Cardiac septum (tissue), 1 donor: ENCODE results near the gene SLC8A1. TPM values are rescaled to one million over a fixed set of nuclear protein-coding genes. Genes with fewer than 3 reads are reported as not detected.

ENCODE experiments used
- DNase-seq: peaks from one replicate; pipeline ENCODE4 v3.0.0-alpha.2; 2020; ENCODE audit warnings: low spot score
- intact Hi-C: fragments of 100-400 bp; cut with DNase I; formaldehyde crosslinking; loops from one replicate; pipeline ENCODE4 v1.14.0; 2022
- total RNA-seq: library from RNA; stranded (reverse); fragmentation: NEBNext Ultra II Directional; extraction: Animal tissue kit (Norgen Biotek cat#: 25700); gene quantifications from one replicate; pipeline ENCODE4 v1.2.1, GENCODE V29; 2021
- donor health status: DM: no; HTN: no; CAD: no.

SLC8A1 gene
- total RNA-seq, 1 donor from 2014 or later, result 906 TPM

DNA sequence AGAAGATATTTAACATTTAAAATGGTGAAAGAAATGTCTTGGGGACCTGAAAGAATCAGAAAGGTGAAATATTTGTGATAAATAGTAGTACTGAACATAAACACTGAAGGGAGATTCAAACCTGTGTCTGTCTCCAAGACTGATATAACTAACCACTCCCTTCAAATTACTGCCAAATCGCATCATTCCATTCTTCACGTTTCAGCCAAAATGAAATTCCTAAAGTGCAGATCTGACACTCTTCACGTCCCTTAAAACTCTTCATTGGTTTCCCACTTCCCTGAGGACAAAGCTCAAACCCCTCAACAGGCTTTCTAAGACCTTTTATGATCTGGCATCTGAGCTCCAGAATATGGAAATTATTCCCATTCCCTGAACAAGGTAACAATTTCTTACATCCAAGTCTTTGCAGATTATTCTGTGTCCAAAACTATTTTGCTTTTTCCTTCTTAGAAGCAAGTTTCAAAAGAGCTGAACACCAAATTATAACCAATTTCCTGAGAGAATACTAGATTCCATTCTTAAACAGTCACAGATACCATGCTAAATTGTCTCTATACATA is 18.9 kb downstream of the SLC8A1 start:
- DNase-seq, result no peak
- intact Hi-C loops, result loop anchor here (10.0 kb wide), 1 partner anchor 148 kb away; no protein-coding TSS in a partner anchor

DNA sequence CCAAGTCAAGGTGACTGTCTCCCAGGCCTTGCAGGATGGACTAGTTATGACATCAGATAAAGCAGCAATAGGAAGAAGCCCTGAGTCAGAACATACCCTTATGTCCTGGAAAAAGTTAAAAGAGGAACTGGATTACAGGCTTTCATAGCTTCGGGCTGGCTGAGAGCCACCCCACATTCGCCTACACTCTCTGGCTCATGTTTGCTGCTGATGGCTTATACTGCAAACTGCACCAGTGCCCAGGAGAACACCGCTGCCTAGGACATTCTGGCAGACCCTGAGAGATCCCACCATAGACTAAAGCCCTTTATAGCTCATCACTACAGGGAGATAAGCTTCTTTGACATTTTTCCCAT is 20.3 kb downstream of the SLC8A1 start:
- DNase-seq, result no peak
- intact Hi-C loops, result loop anchor here (10.0 kb wide), 1 partner anchor 147 kb away; no protein-coding TSS in a partner anchor

DNA sequence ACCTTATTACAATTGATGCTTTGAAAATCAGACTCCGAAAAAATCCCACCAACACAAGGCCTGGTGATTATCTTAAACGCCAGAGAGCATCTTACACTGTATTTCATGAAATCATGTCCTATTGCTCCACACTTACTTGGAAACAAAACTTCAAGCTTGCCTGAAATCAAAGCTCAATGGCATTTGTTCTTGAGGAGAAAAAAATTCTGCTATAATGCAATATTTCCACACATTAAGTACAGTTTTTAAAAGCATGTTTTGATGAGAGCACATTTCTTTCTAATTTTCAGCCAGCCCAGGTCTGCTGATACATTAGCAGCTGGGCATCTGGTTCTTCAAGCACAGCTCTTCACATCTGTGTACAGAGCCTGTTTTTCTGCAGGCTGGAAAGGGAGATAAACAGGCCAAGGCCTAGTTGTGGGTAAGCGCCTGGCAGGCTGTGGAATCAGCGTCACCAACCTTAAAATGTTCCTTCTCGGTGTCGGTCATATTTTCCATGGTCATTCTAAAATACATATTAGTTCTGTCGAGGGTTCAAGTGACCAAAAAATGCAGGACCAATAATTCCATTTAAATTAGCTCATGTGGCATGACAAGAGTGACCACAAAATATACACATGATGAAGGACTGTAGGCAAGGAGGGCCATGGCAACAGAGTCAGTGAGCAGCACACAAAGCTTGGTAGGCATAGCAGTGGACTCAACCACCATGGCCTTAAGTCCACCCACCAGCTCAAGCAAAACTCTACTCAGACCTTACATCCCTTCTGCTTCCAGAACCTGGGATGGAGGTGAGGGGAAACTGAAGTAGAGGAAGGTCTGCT is 20.9 kb downstream of the SLC8A1 start:
- intact Hi-C loops, result loop anchor here (10.0 kb wide), 1 partner anchor 146 kb away; no protein-coding TSS in a partner anchor
- DNase-seq, result no peak

DNA sequence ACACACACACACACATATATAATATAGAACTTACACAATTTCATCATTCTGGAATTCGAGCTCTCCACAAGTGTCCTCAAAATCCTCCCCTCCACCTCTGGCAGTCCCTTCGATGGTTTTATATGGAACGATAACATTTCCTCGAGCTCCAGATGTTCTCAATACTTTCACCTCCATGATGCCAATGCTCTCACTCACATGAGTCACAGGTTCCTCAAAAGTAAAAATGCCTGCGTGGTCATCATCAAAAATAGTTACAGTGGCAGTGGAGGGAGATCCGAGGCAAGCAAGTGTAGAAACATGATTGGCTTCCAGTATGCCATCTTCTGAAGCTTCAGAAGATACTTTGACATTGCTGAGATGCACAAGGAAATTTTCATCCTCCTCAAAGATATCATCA is 23.5 kb downstream of the SLC8A1 start:
- intact Hi-C loops, result no loop called here
- no peak for DNase-seq

DNA sequence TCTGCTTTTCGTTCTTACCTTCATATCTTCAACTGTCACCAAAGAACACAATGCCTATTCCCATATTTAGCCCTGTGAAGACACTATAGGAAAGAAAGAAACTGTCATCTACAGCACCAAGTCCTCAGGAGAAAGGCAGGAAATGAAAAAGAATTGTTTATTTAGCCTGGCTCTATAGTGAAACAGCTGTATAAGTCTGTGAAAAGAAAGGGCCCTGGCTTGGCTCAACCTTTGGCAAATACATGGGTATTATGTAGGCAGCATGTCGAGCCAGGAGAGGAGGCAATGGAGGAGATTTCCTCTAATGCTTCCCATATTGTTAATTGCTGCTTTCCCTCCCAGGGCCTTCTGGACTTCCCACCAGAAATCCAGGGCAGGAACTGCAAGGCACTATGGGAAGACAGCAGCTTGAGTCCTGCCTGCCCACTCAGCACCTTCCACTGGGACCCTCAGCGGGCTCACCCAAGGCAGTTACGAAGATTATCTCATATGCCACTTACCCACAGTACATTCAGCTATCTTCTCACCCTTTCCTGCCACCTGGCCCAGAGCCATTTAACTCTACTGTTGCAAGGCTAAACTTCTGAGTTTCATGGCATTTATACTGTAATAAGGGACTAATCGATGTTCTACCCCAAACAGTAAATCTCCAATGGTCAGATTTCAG is 30.1 kb downstream of the SLC8A1 start:
- no peak for DNase-seq

DNA sequence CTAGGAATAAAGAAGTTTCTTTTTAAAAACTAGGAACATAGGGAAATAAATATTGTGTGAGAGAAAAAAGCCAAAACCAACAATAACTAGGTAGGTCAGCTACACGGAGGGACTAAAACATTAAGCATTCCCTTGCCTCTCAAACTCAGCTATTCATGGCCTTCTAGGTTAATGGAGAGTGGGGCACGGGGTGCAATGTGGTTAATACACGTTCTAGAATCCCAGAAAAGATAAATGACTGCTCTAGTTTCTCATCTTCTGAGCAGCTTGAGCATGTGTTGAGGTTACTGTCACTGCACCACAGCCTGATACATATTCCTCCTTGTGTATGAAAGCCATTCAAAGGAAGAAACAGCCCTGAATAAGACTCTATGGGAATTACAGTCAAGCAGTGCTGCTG is 31.4 kb downstream of the SLC8A1 start:
- no peak for DNase-seq
- intact Hi-C loops, result no loop called here

More for the DNA sequence above, 30.1 kb downstream of the SLC8A1 start:
- intact Hi-C loops, result no loop called here

DNA sequence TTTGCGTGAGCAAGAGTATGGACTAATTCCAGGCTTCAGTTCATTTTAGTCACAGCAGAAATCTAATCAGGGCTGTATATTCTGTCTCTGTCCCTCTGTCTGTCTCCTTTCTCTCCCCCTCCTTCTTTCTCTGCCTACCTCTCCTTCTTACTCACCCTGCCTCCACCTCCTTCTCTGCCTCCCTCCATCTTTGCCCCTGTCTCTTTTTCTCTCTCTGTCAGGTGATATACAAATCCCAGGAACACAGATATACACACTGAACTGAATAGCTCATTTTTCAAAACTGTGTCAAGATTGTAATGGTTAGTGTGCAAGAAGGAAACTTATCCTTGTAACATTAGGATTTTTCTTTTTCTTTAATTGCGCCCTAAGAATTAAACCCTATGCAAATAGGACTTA is 32.5 kb downstream of the SLC8A1 start:
- no peak for DNase-seq
- intact Hi-C loops, result no loop called here

DNA sequence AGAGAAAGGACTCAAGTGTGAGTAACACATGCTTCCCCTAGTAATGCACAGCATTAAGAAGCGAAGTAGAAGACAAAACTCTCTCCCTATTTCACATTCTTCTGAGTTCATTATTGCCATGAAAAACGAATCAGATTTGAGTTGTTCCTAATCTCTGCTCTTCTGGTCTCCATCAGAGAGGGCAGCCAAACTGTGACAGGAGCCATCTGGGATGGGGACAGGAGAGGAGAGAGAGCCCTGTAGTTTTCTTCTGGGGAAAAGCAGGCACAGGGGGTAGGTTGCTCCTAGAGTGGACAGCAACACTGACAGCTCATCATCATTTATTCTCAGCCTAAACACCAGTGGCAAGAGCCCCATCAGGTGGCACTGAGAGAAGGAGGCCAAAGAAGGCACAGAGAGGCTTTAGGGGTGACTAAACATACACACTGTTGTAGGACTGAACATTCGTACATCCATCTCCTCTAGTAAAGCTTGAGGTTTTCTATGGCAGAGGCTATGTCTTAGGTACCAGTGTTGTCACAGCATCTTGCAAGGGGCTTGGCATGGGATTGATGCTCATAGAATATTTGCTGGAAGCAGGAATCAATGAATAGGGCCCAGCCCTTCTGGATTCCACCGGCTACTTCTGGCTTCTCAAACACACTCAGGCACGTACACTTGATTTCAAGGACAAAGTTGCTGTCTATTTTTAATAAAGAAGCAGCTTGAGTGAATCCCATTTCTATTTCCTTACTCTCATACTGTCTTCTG is 33.1 kb downstream of the SLC8A1 start:
- intact Hi-C loops, result no loop called here
- no peak for DNase-seq

DNA sequence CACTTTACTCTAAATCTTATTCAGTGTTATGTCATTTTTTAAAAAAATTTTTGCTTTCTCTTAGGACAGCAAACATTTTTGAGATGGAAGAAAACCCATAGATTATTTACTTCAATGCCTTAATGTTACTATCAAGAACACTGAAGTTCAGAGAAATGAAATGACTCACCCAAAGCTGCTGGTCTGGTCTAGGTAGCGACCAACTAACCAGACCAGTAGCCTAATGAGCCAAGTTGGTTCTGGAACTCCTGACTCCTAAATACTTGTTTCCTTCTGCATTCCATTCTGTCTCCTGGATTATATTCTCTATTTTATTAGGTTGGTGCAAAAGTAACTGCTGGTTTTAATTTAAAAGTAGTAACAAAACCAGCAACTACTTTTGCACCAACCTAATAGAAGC is 35.4 kb downstream of the SLC8A1 start:
- intact Hi-C loops, result no loop called here
- no peak for DNase-seq

DNA sequence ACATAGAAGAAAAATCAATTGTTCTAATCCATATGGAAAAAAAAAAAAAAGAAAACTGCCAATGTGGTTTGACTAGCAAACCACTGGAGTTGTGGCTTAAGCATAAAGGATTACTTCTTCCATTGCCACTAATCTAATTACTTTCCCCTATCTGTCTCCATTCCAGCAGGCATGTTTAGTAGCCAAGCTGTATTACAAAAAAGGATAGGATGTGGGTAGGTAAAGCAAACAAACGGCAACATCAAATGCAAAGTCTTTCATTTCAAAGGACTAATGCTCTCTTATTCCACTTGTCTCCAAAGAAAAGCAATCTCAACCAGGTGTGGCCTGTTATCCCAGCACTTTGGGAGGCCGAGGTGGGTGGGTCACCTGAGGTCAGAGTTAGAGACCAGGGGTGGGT is 36.5 kb downstream of the SLC8A1 start:
- intact Hi-C loops, result no loop called here
- DNase-seq, result no peak

DNA sequence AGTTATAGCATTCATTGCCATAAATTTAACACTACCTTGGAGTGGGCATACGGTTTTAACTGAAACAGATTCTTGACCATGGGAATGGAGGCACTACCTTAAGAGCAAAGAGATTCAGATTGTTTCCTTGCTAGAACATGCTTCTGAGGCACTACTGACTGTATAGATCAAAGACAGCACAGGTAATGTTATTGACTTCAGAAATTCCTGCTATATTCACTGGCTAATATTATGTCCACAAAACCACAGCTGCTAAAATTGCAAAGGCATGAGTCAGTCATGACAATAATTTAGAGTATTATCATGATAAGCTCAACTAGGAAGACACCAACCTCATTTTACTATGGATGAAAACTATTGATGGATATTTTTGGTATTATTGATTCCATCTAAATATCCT is 39.4 kb downstream of the SLC8A1 start:
- DNase-seq, result no peak
- intact Hi-C loops, result no loop called here

DNA sequence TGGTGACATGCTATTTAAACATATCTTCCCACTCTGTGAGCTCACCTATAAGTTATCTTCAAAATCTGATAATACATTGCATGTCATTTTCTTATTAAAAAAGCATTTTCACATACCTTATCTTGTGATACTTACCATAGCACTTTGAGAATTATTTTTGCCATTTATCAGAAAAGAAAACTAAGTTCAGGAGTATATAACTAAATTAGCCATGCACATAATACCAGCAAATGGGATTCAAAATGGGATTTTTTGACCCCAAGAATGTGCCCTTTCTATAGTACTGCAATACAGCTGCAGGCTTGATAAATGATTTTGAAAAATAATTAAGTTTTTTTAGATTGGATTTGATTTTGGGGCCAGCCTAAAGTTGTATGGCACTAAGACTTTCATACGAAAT is 41.2 kb downstream of the SLC8A1 start:
- intact Hi-C loops, result no loop called here
- no peak for DNase-seq

DNA sequence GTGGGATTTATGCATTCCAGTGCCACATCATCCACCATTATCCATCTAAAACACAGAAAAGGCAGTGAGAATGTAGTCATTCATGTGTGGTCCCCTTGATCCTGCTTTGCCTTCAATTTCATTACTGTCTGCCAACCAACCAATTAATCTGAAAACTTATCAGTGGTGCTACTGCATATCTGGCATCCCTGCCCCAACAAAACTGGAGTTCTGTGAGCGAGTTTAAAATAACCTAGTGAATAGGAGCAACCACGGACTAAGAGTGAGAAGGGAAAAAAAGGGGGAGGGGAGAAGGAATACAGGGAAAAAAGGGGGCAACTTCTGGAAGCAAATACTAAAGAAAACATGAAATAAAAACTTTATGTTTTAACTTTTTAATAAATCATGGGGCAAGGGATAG is 42.2 kb downstream of the SLC8A1 start:
- no peak for DNase-seq
- intact Hi-C loops, result no loop called here

DNA sequence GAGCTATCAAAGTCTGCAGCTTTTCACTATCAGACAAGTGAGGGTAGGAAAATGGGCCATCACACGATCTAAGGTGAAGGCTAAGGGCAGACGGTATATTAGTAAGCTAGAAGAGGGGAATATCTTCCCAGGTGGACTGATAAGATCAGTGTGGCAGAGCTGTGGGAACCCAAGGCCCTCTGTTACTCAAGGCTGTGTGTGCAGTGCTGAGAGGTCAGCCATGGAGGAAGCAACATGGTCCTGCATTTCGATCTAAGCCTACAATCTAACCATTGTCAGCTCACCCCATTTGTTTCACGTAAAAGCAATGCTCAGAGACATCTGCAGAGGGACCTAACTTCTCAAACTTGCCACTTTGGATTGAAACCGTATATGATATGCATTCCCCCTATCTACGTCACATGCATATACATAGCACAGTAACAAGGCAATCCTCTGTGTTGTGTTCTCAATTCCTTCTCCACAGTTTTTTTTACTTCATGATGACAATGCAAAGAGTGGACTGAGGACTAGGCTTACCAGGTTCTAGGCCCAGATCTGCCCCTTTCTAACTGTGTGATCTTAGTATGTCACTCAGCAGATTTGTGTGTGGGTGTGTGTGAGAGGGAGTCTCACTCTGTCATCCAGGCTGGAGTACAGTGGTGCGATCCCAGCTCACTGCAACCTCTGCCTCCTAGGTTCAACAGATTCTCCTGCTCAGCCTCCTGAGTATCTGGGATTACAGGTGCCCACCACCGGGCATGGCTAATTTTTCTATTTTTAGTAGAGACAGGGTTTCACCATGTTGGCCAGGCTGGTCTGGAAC is 45.2 kb downstream of the SLC8A1 start:
- no peak for DNase-seq
- intact Hi-C loops, result no loop called here

DNA sequence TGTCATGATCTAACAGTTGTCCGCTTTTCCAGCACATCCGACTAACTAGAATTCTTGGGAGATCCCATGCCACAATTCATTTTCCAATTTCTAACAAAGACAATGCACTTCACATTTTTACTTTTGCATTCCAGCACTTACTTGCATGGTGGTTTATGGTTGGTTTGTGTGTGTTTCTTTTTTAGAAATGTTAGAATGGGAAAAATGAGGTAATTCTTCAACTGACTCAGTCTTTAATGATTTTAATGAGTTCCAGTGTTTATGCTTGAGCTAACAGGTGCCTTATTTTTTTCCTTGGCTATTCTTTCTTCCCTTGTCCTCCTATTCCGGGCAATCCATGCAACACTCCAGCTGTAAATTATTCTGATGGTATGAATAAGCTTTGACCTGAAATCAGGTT is 46.4 kb downstream of the SLC8A1 start:
- no peak for DNase-seq
- intact Hi-C loops, result no loop called here

DNA sequence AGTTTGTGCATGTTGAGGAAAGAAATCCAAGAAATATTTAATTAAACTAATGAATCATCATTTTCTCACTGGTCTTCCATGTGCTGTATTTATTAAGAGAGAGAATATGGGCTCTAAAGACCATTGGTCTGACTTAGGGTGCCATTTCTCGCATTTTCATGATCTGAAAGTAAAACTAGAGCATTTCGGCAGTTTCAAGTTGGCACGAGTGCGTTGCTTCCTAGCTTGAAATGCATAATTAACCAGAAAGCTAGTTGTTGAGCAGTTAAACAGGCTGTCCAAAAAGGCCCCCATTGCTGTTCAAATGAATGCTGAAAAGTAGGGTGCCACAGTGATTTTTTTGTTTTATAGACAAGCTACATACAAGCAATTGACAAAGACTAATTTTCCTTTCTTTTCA is 47.4 kb downstream of the SLC8A1 start:
- intact Hi-C loops, result no loop called here
- DNase-seq, result no peak

DNA sequence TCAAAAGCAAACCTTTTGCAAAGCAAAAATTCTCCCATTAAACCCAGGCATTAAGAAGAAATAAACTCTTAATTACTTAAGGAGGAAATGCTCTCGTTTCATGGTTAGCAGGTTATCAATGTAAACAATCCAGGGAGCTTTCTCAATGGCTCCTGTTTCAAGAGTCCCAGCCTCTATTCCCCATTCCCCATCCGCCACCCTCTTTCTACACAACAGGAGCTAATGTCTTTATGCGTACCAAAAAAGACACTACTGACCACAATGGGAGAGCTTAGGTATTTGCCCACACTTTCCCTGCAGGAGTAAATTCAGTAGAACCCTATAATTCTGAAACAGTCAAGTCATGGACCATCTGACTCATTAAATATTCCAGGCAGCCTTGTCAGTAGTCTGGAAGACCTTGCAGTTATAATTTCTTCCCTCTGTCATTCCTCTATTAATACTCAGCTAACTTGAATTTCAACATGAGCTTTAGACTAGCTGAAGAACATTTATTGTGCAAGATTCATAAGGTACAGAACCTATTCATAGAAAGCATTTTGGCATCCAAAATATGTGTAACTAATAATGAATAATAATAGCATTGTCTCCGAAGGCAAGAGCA is 48.6 kb downstream of the SLC8A1 start:
- intact Hi-C loops, result no loop called here
- DNase-seq, result no peak

DNA sequence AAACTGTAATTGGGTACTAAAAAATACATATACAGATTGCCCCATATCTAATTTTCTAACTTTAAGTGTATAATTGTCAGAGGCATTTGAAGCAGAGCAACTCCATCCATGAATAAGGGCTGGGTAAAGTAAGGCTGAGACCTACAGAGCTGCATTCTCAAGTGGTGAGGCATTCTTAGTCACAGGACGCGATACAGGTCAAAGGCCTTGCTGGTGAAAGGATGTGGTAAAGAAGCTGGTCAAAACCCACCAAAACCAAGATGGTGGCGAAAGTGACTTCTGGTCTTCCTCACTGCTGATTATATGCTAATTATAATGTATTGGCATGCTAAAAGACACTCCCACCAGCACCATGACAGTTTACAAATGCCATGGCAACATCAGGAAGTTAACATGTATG is 50.0 kb downstream of the SLC8A1 start:
- no peak for DNase-seq
- intact Hi-C loops, result no loop called here

DNA sequence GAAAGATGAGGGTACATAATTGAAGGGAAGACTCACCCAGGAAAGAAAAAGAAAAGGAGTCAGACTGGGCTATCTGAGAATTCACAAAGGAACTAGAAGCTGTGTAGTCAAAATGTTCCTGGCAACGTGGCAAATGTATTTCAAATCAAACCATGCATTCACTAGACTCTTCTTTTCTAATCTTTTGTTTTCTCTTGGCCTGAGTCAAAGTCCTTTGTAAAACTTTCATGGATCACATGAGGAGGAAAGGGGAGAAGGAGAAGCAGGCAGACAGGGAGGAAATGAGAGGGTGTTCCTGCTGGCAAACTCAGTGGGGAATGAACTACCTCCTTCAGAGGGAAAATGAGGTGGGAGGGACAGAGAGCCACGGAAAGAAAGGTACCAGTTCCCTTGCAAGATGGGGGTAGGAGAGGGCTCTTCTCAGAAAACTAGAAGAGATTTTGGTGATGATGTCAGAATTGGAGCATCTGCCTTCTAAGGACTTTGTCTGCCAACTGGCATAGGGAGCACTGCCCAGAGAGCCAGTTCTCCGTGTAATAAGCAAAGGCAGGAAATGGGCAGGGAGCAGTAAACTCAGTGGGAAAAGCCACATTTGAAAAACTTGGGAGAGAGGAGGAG is 51.4 kb downstream of the SLC8A1 start:
- DNase-seq, result no peak
- intact Hi-C loops, result no loop called here
